Measurements from ENCODE around the gene NBL1.

The NBL1 gene

DNA sequence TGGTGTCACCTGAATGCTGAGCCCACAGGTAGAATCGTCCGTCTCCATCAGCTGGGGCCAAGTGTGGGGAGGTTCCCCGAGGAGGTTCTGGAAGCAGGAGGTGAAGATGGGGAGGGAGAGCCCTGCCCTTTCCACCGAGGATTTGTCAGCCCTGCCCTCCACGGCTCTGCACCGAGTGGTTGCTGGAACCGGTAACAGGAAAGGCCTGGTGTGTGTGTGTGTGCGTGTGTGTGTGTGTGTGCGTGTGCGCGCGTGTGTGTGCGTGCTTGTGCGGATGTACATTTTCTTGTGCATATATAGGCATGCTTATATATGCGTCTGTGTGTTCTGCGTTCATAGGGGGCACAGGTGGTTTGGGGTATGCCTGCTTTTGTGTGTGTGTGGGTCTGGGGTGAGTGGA is 3.5 kb downstream of the NBL1 start:
- peak overlapping the region; percentile 38 for H3K27ac Mint-ChIP-seq

DNA sequence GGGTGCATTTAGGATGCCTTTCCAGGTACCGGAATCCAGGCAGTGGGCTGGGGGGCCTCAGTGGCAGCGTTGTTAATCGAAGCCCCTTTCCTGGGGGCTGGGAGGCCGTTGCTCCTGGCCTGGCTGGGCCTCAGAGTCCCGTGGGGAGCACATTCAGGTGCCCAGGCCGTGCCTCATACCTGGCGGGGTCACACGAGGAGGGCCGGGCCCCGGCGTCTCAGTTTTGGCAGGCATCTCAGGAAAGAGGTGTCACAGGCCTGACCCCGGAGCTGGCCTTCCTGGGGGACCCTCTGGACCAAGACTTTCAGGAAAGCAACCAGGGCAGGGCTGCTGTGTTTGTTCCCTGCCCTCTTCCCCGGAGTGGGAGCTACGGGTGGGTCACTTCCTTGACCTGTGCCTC is 4.1 kb downstream of the NBL1 start:
- Mint-ChIP-seq H3K9me3 (no peaks in the 10 kb centered on the region), H3K4me3 (no peak overlapping the region), H3K27ac (no peak overlapping the region), H3K27me3 (ENCODE audit: low read depth) (peaks cover 3% of the 10 kb centered on the region), H3K36me3 (ENCODE audit: low read depth) (no peaks in the 10 kb centered on the region), H3K4me1 (ENCODE audit: low read depth) (peaks cover 30% of the 10 kb centered on the region)

More for the DNA sequence above, 3.5 kb downstream of the NBL1 start:
- H3K9me3 Mint-ChIP-seq: no peaks in the 10 kb centered on the region
- peaks cover 9% of the 10 kb centered on the region for H3K27me3 Mint-ChIP-seq (ENCODE audit: low read depth)
- H3K4me1 Mint-ChIP-seq (ENCODE audit: low read depth): peaks cover 33% of the 10 kb centered on the region
- peak overlapping the region; percentile 5 for H3K4me3 Mint-ChIP-seq
- no peaks in the 10 kb centered on the region for H3K36me3 Mint-ChIP-seq (ENCODE audit: low read depth)

DNA sequence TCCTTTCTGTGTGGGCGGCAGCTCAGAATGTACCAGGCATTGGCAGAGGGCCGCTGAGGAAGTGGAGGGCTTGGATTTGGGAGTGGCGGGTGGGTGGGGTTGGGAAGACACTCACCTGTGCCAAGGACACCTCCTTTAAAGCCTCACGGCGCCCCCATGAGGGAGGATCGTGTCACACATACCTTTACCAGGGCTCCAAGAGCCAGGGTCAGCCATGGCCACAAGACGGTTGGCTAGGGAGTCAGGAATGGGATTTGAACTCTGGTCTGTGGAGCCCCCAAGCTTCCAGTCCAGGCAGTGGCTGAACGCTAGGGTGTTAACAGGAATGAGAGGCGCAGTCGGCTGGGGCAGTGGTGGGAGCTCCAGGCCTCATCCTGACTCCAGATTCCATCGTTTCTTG is 4.6 kb downstream of the NBL1 start:
- Mint-ChIP-seq H3K36me3 (ENCODE audit: low read depth) (no peaks in the 10 kb centered on the region), H3K4me1 (ENCODE audit: low read depth) (peaks cover 29% of the 10 kb centered on the region), H3K9me3 (no peaks in the 10 kb centered on the region), H3K27me3 (ENCODE audit: low read depth) (no peaks in the 10 kb centered on the region), H3K27ac (no peak overlapping the region), H3K4me3 (no peak overlapping the region)

DNA sequence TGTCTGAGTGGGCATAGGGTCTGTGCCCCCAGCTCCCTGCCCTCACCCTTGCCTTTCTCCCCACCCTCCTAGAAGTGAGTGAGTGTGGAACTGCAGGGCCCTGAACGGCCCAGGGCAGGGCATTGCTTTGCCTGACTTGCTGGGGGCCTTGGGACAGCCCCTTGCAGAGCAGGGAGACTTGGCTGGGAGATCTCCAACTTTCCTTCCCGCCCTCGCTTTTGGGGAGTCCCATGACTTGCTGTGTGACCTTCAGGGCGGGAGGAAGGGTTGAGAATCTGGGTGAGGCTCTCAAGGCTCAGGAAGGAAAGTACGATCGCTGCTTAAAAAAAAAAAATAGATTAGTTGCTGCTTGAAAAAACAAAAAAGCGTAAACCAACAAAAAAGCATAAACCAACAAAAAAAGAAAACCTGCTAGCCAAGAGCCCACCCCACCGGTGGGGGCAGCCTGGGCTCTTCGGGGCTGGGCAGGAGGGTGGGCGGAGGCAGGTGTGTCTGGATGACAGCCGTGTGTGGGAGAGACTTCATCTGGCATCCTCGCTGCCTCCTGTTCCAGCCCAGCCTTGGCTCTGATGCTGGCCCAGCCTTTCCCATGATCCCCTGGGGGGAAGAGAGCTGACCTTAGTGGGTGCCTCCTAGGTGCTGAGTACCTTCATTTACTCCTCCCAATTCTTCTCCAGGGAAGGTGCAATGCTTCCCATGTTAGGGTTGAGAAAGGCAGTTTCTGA is 6.5 kb downstream of the NBL1 start:
- H3K4me1 Mint-ChIP-seq (ENCODE audit: low read depth): peaks cover 32% of the 10 kb centered on the region
- no peak overlapping the region for H3K4me3 Mint-ChIP-seq
- no peaks in the 10 kb centered on the region for H3K36me3 Mint-ChIP-seq (ENCODE audit: low read depth)
- no peaks in the 10 kb centered on the region for H3K9me3 Mint-ChIP-seq
- H3K27ac Mint-ChIP-seq: no peak overlapping the region
- H3K27me3 Mint-ChIP-seq (ENCODE audit: low read depth): no peaks in the 10 kb centered on the region

DNA sequence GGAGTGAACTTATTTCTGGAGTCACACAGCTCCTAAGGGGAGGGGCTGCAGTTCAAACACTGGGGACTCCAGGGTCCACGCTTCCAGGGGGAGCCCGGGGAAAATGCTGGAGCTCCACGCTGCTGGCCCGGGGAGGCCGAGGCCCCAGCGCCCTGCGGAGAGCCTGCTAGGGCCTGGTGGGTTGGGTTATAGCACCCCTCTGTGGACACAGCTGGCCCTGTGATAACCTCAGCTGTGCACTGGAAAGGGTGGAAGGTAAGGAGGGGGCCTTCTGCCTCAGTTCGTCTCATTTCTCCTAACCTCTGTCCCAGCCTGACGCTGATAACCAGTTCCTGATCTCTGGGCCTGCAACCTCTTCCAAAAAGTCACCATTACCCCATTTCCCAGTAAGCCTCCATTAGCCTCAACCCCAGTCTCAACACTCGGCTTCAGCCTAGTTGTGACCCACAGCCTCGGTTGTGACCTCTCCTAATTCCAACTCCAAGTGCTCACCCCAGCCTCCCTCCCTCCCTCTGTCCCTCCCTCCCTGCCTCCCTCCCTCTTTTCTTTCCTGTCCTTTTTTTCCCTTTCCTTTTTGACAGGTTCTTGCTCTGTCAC is 7.1 kb downstream of the NBL1 start:
- no peaks in the 10 kb centered on the region for H3K36me3 Mint-ChIP-seq (ENCODE audit: low read depth)
- peaks cover 25% of the 10 kb centered on the region for H3K4me1 Mint-ChIP-seq (ENCODE audit: low read depth)
- H3K27ac Mint-ChIP-seq: no peak overlapping the region
- no peak overlapping the region for H3K4me3 Mint-ChIP-seq
- no peaks in the 10 kb centered on the region for H3K27me3 Mint-ChIP-seq (ENCODE audit: low read depth)
- H3K9me3 Mint-ChIP-seq: no peaks in the 10 kb centered on the region

DNA sequence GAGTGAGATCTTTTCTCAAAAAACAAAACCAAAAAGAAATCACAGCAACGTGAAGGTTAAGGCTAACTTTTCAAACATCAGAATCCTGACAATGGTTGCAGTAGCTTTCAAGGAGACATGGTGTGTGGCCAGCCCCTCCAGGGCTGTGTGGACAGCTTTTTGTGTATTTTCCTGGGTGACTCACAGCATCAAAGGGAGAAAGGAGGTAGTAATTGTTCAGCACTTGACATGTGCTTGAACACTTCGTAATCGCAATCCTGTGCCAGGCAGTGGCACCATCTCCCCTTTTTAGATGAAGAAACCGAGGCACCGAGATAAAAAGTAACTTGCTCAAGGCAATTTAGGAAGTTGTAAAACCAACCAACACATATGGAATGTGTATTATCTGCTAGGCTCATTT is 10.3 kb downstream of the NBL1 start:
- no peaks in the 10 kb centered on the region for H3K27me3 Mint-ChIP-seq (ENCODE audit: low read depth)
- H3K4me1 Mint-ChIP-seq (ENCODE audit: low read depth): peaks cover 8% of the 10 kb centered on the region
- no peaks in the 10 kb centered on the region for H3K9me3 Mint-ChIP-seq
- peaks cover 2% of the 10 kb centered on the region for H3K36me3 Mint-ChIP-seq (ENCODE audit: low read depth)
- H3K27ac Mint-ChIP-seq: no peak overlapping the region
- no peak overlapping the region for H3K4me3 Mint-ChIP-seq

DNA sequence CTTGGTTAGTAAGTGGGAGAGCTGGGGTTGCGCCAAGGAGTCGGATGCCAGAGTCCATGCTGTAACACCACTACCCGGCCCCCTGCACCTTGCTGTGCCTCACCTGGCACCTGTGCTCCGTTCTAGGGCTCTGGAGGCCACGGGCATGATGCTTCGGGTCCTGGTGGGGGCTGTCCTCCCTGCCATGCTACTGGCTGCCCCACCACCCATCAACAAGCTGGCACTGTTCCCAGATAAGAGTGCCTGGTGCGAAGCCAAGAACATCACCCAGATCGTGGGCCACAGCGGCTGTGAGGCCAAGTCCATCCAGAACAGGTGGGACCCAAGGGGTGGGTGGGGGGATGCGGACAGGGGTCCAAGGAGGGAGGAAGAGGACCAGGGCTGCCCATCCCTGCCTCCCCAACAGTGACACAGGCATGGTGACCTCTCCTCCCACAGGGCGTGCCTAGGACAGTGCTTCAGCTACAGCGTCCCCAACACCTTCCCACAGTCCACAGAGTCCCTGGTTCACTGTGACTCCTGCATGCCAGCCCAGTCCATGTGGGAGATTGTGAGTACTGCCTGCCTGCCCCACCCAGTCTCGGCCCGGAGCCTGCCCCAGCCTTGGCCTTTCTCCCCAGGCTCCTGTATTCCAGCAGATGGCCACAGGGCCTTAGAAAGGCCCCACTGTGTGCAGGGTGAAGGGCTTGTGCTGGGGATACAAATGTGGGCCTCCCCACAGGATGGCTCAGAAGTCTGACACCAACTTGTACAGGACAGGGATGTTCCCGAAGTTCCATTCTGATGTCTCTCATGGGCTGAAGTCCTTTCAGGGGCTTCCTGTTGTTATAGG is 11.0 kb downstream of the NBL1 start:
- H3K4me1 Mint-ChIP-seq (ENCODE audit: low read depth): peaks cover 13% of the 10 kb centered on the region
- H3K27ac Mint-ChIP-seq: no peak overlapping the region
- no peak overlapping the region for H3K4me3 Mint-ChIP-seq
- peaks cover 2% of the 10 kb centered on the region for H3K36me3 Mint-ChIP-seq (ENCODE audit: low read depth)
- no peaks in the 10 kb centered on the region for H3K9me3 Mint-ChIP-seq
- H3K27me3 Mint-ChIP-seq (ENCODE audit: low read depth): peaks cover 4% of the 10 kb centered on the region

DNA sequence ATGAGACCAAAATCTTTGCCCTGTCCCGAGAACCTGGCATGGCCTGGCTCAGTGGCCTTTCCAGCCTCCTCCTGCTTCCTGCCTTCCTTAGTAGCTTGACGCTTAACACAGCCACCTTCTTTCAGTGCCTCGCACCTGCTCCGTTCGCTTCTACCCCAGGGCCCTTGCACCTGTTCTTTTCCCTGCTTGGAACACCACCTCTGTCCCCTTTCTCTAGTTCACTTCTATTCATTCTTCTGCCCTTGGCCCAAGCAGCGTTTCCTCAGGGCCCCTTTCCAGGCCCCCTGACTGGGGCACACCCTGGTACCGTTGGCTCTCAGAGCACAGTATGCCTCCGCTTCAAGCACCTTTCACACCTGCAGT is 11.6 kb downstream of the NBL1 start:
- Mint-ChIP-seq H3K4me3 (no peak overlapping the region), H3K27ac (no peak overlapping the region)

DNA sequence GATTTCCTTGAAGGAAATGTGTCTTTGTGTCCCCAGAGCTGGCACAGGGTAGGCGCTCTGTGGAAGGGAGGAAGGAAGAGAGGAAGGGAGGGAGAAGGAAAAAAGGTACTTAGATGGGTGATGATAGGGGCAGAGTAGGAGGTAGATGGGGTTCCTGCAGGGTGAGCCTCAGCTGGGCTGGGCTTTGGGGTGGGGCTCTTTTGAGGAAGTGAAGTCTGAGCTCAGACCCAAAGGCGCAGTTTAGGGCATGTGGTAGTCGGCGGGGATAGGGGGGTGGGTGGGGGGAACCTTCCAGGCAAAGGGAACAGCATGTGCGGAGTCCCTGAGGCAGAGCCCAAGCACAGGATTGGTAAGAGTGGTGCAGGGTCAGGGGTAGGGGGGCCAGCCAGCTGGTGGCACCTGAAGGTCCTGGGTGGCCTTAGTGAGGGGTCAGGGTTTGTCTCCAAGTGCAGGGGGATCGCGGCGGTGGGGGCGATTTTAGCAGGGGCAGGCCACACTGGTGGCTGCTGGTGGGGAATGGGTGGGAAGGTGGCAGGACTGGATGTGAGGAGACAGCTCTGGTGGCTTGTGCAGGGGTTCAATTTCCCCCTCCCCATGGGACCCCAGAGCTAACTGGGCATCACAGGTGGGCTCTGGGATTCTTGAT is 12.1 kb downstream of the NBL1 start:
- no peaks in the 10 kb centered on the region for H3K9me3 Mint-ChIP-seq
- H3K36me3 Mint-ChIP-seq (ENCODE audit: low read depth): peaks cover 2% of the 10 kb centered on the region
- H3K4me1 Mint-ChIP-seq (ENCODE audit: low read depth): peaks cover 12% of the 10 kb centered on the region
- no peak overlapping the region for H3K4me3 Mint-ChIP-seq
- H3K27me3 Mint-ChIP-seq (ENCODE audit: low read depth): peaks cover 4% of the 10 kb centered on the region
- H3K27ac Mint-ChIP-seq: no peak overlapping the region

More for the DNA sequence above, 11.6 kb downstream of the NBL1 start:
- Mint-ChIP-seq H3K27me3 (ENCODE audit: low read depth) (peaks cover 4% of the 10 kb centered on the region), H3K36me3 (ENCODE audit: low read depth) (peaks cover 2% of the 10 kb centered on the region), H3K4me1 (ENCODE audit: low read depth) (peaks cover 13% of the 10 kb centered on the region), H3K9me3 (no peaks in the 10 kb centered on the region)

DNA sequence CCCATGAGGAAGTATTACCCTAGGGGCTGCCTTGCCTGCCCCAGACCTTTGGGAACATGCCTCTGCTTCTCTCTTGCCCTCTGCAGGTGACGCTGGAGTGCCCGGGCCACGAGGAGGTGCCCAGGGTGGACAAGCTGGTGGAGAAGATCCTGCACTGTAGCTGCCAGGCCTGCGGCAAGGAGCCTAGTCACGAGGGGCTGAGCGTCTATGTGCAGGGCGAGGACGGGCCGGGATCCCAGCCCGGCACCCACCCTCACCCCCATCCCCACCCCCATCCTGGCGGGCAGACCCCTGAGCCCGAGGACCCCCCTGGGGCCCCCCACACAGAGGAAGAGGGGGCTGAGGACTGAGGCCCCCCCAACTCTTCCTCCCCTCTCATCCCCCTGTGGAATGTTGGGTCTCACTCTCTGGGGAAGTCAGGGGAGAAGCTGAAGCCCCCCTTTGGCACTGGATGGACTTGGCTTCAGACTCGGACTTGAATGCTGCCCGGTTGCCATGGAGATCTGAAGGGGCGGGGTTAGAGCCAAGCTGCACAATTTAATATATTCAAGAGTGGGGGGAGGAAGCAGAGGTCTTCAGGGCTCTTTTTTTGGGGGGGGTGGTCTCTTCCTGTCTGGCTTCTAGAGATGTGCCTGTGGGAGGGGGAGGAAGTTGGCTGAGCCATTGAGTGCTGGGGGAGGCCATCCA is 12.8 kb downstream of the NBL1 start:
- Mint-ChIP-seq H3K27ac (no peak overlapping the region), H3K4me1 (ENCODE audit: low read depth) (peaks cover 11% of the 10 kb centered on the region), H3K4me3 (no peak overlapping the region), H3K9me3 (no peaks in the 10 kb centered on the region), H3K36me3 (ENCODE audit: low read depth) (peaks cover 2% of the 10 kb centered on the region), H3K27me3 (ENCODE audit: low read depth) (peaks cover 8% of the 10 kb centered on the region)

DNA sequence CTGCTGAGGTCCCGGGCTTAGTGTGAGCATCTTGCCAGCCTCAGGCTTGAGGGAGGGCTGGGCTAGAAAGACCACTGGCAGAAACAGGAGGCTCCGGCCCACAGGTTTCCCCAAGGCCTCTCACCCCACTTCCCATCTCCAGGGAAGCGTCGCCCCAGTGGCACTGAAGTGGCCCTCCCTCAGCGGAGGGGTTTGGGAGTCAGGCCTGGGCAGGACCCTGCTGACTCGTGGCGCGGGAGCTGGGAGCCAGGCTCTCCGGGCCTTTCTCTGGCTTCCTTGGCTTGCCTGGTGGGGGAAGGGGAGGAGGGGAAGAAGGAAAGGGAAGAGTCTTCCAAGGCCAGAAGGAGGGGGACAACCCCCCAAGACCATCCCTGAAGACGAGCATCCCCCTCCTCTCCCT is 13.4 kb downstream of the NBL1 start:
- Mint-ChIP-seq H3K4me1 (ENCODE audit: low read depth) (peaks cover 11% of the 10 kb centered on the region), H3K27me3 (ENCODE audit: low read depth) (peaks cover 11% of the 10 kb centered on the region), H3K27ac (no peak overlapping the region), H3K9me3 (no peaks in the 10 kb centered on the region), H3K36me3 (ENCODE audit: low read depth) (peaks cover 2% of the 10 kb centered on the region), H3K4me3 (no peak overlapping the region)

DNA sequence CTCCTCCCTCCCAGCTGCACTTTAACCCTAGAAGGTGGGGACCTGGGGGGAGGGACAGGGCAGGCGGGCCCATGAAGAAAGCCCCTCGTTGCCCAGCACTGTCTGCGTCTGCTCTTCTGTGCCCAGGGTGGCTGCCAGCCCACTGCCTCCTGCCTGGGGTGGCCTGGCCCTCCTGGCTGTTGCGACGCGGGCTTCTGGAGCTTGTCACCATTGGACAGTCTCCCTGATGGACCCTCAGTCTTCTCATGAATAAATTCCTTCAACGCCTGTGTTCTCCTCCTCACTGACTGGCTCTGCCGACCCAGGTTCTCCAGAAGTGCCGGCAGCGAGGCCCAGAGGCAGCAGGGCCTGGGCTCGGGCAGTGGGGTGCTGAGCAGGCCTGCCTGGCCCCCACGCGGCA is 14.1 kb downstream of the NBL1 start:
- Mint-ChIP-seq H3K4me3 (no peak overlapping the region), H3K4me1 (ENCODE audit: low read depth) (peaks cover 11% of the 10 kb centered on the region), H3K27ac (no peak overlapping the region), H3K27me3 (ENCODE audit: low read depth) (peaks cover 18% of the 10 kb centered on the region), H3K9me3 (no peaks in the 10 kb centered on the region), H3K36me3 (ENCODE audit: low read depth) (peaks cover 2% of the 10 kb centered on the region)

DNA sequence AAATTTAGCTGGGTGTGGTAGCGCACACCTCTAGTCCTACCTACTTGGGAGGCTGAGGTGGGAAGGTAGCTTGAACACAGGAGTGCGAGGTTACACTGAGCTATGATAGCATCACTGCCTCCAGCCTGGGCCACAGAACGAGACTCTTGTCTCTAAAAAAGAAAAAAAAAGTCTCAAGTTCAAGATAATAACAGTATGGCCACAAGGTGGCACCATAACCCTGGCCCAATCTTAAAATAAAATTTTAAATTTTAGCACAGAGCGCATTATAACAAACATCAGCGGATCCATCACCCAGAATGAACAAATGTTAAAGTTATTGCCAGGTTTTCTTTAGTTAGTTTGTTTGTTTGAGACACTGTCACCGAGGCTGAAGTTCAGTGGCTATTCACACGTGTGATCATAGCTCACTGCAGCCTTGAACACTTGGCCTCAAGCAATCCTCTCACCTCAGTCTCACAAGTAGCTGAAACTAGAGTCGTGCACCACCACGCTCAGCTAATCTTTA is 17.7 kb downstream of the NBL1 start:
- peaks cover 2% of the 10 kb centered on the region for H3K36me3 Mint-ChIP-seq (ENCODE audit: low read depth)
- no peak overlapping the region for H3K27ac Mint-ChIP-seq
- H3K4me3 Mint-ChIP-seq: no peak overlapping the region
- H3K27me3 Mint-ChIP-seq (ENCODE audit: low read depth): peaks cover 46% of the 10 kb centered on the region
- peaks cover 8% of the 10 kb centered on the region for H3K4me1 Mint-ChIP-seq (ENCODE audit: low read depth)
- no peaks in the 10 kb centered on the region for H3K9me3 Mint-ChIP-seq

DNA sequence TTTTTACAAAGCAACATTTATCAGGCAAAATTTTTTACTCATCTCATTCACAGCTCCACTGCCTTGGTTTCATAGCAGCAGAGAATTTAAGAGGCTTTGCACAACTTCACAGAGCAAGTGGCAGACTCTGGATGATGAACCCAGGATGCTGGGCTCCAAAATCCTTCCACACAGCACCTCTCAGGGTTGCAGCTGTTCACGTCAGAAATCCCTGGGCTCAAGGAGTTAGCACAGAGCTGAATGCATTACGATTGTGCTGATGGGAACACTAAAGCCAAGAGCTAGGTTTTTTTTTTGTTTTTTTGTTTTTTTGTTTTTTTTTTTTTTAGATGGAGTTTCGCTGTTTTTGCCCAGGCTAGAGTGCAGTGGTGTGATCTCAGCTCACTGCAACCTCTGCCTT is 18.2 kb downstream of the NBL1 start:
- Mint-ChIP-seq H3K36me3 (ENCODE audit: low read depth) (peaks cover 2% of the 10 kb centered on the region), H3K4me1 (ENCODE audit: low read depth) (peaks cover 8% of the 10 kb centered on the region), H3K4me3 (no peak overlapping the region), H3K27ac (no peak overlapping the region), H3K27me3 (ENCODE audit: low read depth) (peaks cover 51% of the 10 kb centered on the region), H3K9me3 (no peaks in the 10 kb centered on the region)

All from T-helper 1 cell treated with Interleukin-12 subunit alpha and Interleukin-12 subunit beta and Interleukin-4 antibody, amounts not matched to agents 30 μg/mL and 1 μg/mL, for 36 hours (primary cell).